Stimulated activated CD8-positive, alpha-beta memory T cell treated with anti-CD3 and anti-CD28 coated beads, Interleukin-4, amount 100 ng/mL, for 24 hours (primary cell): Measurements from ENCODE around the gene KCNE3.

Source experiments
- DNase-seq: peaks from one replicate; pipeline ENCODE4 v3.0.0-alpha.2; 2020; ENCODE audit warnings: low read depth

Gene KCNE3, protein sequence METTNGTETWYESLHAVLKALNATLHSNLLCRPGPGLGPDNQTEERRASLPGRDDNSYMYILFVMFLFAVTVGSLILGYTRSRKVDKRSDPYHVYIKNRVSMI

DNA sequence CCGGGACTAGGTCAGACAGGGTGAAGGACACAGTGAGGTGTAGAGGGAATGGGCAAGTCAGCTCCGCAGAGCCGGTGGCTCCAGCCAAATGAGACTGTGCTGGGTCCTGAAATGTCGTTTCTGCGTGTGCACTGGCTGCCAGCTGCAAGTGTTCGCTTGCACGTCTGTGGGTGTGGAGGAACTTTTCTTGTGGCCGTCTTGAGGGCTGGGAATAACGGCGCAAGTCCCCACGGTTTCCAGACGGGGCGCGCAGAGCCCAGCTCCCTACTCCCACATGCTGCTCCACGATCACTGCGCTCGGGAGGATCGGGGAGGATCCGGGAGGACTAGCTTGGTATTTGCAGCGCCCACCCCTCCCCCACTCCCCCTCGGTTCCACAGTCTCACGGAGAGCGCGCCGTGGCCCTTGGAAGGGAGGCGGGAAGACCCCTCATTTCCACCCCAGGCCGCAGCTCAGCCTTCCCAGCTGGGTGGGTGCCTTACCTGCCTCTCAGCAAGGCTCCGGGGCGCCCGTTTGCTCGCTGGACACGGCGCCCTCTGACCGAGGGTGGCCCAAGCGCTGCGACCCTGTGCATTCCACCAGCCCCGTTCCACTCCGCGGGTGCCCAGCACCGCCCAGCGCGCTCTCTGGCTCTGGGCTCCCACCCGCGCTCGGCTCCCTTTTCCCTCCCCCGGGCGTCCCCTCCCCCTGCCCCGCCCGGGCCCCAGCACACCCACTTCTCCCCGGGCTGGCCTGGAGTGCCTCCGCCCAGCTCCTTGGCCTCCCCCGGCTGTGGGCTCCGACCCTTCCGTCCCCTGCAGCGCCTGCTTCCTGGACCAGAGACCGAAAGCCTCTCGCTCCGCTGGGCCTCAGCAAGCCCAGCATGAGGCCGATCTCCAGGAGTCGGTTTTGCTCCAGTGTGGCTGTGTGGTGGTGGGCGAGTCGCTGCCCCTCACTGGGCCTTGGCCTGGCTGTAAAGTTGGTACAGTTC lies at the start of gene KCNE3:
TSS of gene KCNE3 (minus strand) at position 634 of the 970 bp plus-strand sequence. CDS start 9,986 bp downstream, outside the sequence.
- DNase-seq = no peak

GRCh38 chr11:74507582-74507981 lies 40.2 kb upstream of the KCNE3 start:
- DNase-seq = no peak

GRCh38 chr11:74506823-74507222 lies 39.5 kb upstream of the KCNE3 start:
- DNase-seq = no peak

DNA sequence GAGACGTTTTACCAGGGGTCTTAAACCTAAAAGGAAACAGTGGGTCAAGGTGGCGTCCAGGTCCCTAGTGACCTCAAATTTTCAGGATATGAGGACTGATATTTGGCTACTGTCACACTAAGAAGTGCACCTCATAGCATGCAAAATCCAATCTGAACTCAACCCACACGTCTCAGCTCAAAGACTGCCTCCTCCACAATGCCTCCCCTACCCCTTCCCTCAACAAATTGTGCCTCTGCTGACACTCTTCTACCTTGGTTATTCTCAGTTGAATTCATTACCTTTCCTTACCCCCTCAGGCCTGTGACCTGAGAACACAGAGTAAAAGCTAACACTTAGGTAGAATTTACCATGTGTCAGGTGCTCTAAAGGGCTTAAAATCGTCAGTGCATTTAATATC lies 38.6 kb upstream of the KCNE3 start:
- DNase-seq = no peak

DNA sequence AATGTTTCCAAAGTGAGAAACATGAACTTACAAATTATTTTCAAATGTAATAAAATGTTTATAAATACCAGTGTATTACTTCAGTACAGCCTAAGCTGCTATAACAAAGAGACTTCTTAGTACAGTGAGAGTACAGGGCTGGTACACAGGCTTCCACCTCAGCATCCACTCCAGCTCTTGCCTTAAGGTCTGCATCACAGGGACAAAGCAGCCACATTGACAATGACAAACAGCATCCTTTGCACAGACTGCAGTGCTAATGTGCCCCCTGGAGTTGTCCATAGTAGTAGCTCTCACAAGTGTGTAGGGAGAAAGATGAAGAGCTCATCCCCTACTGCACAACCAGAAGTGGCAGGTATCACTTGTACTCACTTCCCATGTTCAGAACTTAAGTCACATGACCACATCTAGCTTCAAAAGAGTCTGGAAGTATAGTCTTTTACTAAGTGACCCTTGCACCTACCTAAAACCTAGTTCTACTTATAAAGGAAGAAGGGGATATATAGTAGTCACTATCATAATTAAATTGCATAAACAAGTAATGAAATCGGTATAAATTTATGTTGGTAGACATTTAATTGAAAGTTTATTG lies 36.8 kb upstream of the KCNE3 start:
- no peak for DNase-seq

DNA sequence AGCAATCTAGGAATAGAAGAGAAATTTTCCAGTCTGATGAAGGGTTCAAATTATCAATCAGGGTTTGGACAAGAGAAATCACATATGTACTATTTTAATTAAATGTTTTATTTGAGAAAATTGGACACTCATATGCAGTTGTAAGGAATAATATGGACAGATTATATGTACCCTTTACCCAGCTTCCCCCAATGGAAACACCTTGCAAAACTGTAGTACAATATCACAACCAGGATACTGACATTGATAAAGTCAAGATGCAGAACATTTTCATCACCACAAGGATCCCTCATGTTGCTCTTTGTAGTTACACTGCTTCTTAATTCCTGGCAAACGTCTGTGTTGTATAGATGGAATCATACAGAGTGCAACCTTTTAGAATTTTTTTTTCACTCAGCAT lies 27.6 kb upstream of the KCNE3 start:
- no peak for DNase-seq

- DNase-seq = no peak
Observed at GRCh38 chr11:74493791-74494630, 26.7 kb upstream of the KCNE3 start.

- peak; percentile 97 for DNase-seq
Observed at GRCh38 chr11:74492974-74493790, 25.8 kb upstream of the KCNE3 start, which contains the start of gene LIPT2. TSS of gene LIPT2 (minus strand) at chr11:74493724. CDS start at chr11:74493703, 21 bp downstream.

GRCh38 chr11:74492084-74492483 lies 24.7 kb upstream of the KCNE3 start:
- no peak for DNase-seq

- DNase-seq = no peak
Observed at GRCh38 chr11:74490941-74491340, 23.6 kb upstream of the KCNE3 start.

DNA sequence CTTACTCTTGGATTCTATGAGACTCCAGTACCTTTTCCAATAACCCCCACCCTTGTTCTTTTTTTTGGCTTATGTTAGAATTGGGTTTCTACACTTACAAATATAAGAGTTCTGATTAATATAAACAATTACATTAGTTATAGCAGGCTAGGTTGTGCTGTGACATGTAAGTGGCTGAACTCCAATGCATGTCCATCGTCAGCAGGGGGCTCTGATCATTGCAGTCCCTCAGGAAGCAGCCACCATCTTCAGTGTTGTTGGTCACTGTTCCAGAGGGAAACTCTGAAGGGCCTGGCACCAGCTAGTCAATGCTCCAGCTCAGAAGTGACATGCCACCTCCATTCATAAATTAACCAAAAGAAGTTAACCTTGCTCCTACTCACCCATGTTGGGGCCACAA lies 20.5 kb upstream of the KCNE3 start:
- no peak for DNase-seq

DNA sequence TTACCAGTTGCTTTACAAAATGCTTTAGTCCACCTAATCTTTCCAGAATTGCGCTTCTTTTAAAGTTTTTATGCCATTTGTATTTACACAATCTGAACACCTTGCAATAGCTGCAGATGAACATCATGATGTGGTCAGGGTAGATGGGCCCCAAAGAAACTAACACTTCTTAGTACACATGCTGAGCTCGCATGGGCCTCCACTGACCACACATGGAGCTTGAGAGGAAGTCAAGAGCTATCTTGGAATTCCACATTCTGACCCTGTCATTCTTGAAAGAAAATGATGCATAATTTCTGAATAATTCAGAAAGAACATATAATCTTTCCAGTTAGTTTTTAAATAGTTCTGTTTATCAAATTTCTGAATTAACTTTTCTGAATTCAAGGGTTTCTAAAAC lies 18.5 kb upstream of the KCNE3 start:
- DNase-seq = no peak

- no peak for DNase-seq
Observed at GRCh38 chr11:74480688-74481417, 13.5 kb upstream of the KCNE3 start.

DNA sequence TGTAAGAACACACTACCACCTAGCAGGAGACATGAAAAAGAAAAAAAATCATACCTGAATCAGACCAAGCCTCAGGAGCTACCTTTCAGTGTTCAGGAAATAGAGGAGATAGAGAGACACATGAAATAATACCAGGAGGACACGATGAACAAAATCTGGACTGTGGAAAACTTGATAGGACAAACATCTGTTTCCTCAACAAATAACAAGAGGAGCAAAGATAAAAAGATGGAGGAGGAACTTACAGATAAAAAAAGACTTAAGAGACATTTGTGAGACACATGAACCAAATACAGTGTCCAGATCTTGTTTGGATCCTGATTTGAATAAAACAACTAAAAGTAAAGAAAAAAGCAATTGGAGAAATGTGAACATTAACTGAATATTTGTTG lies 12.4 kb upstream of the KCNE3 start:
- DNase-seq = no peak

GRCh38 chr11:74478877-74479731 lies 11.8 kb upstream of the KCNE3 start:
- DNase-seq = no peak

DNA sequence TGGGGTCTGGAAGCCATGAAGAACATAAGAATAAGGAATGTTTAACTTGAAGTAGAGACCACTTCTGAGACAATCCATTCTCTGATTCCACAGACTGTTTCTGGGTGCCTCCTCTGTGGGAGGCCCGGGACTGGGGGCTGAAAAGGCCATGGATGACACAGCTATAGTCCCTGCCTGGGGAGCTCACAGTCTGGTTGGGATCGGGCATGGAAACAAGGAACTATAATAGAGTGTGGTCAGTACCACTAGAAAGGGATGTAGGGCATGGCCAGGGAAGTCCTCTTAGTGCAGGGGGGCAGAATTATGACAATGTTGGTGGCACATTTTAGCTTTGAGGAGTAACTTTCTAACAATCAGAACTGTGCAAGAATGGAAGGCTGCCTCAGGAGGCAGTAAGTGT lies 9.2 kb upstream of the KCNE3 start:
- DNase-seq = no peak

GRCh38 chr11:74474316-74474715 lies 7.0 kb upstream of the KCNE3 start:
- no peak for DNase-seq

DNA sequence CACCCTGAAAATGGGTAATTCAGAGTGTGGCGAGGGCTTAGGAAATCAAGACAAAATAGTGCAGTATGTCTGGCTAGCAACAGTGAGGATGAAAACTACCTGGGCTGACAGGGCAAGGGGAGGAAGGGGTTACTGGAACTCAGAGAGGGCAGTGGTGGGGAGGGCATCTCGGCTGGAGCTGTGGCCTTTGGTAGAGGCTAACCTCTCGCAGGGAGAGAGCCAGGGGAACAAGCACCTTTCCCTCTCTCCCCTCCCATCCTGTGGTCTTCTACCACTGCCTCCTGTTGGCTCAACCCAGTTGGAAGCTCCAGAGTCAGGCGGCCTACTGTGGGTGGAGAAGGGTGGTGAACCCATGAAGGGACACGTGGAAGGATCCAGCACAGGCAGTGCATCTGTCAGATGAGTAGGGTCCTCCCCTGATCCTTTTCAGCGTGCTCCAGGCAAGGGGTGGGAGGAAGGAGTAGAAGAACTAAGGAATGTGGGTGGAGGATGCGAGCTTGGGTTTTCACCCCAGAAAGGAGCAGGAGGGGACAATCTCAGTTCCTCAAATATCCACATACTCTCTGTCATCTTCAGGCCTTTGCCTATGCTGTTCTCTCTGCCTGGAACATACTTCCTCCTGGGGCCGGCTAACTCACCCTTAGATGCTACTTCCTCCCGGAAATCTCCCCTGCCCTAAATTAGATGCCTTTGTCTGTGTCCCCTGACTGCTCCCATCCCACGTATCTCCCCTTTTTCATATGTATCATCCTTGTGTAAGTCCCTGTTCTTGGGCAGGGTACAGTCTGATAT lies 6.2 kb upstream of the KCNE3 start:
- no peak for DNase-seq
